OCI-LY7 (cell line): ENCODE measurements around the gene GPR3.

Experiments
- CTCF ChIP-seq: fragments of 200-600 bp; sonication (generic); conservative IDR thresholded peaks from 2 replicates; pipeline ENCODE4 v1.5.1; 2014; ENCODE audit warnings: mild to moderate bottlenecking, antibody characterized with exemption, low read length, moderate library complexity, mixed read lengths
- EZH2phosphoT487 ChIP-seq: fragments of 200-600 bp; sonication (generic); IDR thresholded peaks from 2 replicates; pipeline ENCODE4 v1.6.1; 2018; ENCODE audit warnings: low read depth, borderline replicate concordance, mild to moderate bottlenecking, mixed run types, antibody characterized with exemption, low read length, moderate library complexity, mixed read lengths

GRCh38 chr1:27363766-27364695 is 28.4 kb upstream of the GPR3 start:
- no peak for TF ChIP-seq CTCF
- no peak for TF ChIP-seq EZH2phosphoT487
